Measurements from ENCODE around the gene ETFB.
A peak's percentile ranks its signal among the peaks of the same experiment; 100 is the strongest.

ETFB gene

DNA sequence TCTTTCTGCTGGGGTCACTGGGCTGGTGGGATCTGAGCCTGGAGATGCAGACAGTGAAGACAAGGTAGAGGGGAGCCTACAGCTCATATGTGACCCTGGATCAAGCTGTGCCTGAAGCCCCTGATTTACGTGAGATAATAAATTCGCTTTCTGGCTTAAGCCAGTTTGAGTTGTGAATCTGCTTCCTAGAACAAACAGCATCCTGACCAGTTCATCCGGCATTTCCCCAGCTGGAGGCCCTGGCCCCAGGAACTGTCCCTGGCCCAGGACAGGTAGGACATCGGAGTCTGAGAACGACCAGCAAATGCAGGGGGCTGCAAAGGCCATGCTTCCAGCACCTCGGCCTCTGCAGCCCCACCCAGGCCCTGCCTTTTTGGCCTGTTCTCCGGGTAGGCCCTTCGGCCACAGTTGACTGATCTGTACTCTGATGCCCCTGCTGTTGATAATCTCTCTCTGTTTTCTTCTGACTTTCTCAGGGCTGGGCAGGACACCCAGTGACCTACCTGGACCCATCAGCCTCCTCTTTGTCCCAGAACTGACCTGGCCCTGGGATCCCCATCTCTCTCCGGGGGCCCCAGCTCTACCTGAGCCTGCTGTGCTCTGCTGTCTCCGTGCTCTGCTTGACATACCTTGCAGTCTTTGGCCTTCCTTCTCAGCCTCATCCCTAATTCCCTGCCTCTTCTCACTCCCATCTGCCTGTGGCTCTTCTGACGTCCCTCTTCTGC is 14.8 kb downstream of the ETFB start:
- no peak for DNase-seq (ENCODE audit: low read depth)

GRCh38 chr19:51347209-51347928 is 18.8 kb downstream of the ETFB start:
- no peak for DNase-seq (ENCODE audit: low read depth)

DNA sequence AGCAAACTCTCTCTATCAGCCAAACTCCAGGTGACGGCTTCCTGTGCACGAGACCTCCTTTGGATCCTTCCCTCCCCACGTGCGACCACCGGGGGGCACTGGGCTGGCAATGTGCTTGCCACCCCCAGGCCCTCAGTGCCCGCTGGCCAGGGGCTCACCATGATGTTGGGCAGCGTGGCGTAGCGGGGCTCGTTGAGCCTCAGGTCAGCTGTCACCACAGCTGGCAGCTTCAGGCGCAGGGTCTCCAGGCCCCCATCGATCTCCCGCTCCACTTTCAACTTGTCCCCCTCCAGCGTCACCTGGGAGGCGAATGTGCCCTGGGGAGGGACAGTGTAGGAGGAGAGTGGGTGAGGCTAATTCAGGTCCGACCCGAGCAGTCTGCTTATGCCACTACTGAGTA is 19.4 kb downstream of the ETFB start:
- DNase-seq (ENCODE audit: low read depth): no peak

- no peak for DNase-seq (ENCODE audit: low read depth)
Measured at GRCh38 chr19:51345076-51345620, 21.0 kb downstream of the ETFB start.

DNA sequence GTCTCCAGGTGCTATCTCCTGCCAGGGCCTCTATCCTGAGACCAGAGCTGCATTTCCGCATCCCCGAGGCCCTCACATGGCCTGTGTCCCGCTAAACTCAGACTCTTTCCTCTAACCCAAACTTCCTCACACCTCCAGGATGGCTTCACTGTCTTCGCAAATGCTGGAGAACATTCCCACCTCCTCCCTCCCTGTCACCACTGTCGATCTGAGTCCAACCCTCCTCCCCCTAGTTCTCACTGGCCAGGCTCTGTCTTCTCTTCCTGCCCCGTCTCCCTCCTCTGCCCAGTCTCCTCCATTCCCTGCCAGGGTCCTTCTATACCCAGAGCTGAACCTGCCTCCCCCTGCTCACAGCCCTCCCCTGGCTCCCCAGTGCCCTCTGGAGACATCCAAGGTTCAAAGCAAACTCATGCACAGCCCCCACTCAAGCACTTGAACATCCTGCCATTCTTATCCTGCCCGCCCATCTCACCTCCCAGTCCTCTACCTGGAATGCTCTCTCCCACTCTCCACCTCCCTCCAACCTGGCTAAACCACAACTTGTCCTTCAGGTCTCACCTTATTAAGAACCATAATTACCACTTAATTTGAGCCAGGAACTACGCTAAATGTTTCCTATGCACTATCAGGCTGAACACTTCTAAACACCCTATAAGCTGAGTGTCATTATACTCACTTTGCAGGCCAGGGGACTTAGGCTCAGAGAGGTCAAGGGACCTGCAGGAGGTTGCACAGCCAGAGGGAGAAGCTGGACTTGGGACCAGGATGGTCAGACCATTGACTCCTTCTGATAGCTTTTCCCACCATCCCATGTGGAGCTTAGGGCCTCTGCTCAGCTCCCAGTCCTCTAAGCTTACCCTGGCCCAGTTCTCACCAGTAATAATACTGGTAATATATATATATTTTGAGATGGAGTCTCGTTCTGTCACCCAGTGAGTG is 23.3 kb downstream of the ETFB start:
- no peak for DNase-seq (ENCODE audit: low read depth)

- DNase-seq (ENCODE audit: low read depth): no peak
Measured at GRCh38 chr19:51341976-51342580, 24.1 kb downstream of the ETFB start, which contains the start of gene VSIG10L. TSS of gene VSIG10L (minus strand) at chr19:51342139. CDS start at chr19:51342124, 15 bp downstream.

GRCh38 chr19:51341066-51341465 is 25.1 kb downstream of the ETFB start:
- no peak for DNase-seq (ENCODE audit: low read depth)

GRCh38 chr19:51339687-51340656 is 26.2 kb downstream of the ETFB start:
- peak; percentile 91 for DNase-seq (ENCODE audit: low read depth)

DNA sequence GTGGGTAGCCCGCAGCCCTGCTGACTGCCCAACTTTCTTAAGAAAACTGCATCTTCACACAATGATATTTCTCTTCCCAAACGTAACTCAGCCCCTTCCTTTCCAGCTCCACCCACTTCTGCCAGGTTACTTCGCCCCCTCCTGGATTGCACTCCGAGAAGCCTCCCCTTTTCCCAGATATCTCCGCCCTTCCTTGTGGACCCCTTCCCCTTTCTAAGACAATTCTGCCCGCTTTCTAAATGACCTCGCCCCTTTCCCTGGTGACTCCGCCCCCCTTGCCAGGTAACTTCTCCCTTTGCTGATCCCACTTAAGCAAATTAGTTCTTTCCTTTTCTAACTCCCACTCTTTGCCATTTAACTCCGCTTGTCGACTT is 26.9 kb downstream of the ETFB start:
- peak; percentile 25 for DNase-seq (ENCODE audit: low read depth)

GRCh38 chr19:51338563-51339312 is 27.4 kb downstream of the ETFB start:
- peak; percentile 75 for DNase-seq (ENCODE audit: low read depth)

GRCh38 chr19:51337861-51338562 is 28.2 kb downstream of the ETFB start:
- DNase-seq (ENCODE audit: low read depth): no peak

GRCh38 chr19:51337141-51337860 is 28.9 kb downstream of the ETFB start:
- DNase-seq (ENCODE audit: low read depth): no peak

DNA sequence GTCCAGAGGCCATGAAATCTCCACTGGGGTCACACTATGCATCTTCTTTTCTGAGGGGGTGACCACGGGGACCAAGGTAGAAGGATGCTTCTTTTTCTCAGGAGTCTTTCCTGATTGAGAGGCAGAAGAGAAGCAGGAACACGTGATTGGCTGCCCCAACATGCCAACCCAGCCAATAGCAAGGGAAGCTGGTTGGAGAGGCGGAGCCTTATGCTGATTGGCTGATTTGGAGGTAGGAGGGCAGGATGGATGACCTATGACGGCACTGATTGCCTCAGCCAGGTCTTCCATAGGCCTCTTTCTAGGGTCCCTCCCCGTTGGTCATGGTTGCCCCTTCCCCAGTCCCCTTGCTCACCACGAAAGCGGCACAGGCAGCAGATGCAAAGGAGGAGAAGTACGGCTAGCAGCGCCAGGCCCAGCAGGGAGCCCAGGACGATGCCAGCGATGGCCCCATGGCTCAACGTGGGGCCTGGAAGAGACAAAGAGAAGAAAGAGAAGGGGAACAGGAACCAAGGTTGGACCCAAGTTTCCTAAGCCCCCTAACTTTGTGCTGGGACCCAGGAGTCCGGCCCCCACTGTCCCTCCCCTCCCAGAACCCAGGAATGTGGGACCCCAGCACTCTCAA is 32.2 kb downstream of the ETFB start:
- DNase-seq (ENCODE audit: low read depth): no peak

DNA sequence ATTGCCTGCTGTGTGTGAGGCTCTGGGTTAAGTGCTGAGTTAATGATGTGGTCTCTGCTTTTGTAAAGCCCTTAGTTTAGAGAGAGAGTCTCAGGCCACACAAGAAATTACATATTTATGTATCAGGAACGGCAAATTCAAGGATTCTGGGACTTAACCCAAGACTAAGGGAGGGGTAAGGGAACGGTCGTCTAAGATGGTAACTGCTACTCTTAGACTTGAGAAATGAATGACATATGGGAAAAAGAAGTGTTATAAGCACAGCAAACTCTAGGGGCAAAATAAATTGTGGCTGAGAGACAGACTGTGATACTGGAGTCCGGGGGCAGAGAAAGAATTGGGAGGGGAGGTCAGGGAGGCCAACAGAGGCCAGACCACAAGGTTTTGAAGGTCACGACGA is 34.5 kb downstream of the ETFB start:
- DNase-seq (ENCODE audit: low read depth): no peak

- DNase-seq (ENCODE audit: low read depth): no peak
Measured at GRCh38 chr19:51331193-51331592, 35.0 kb downstream of the ETFB start.

- DNase-seq (ENCODE audit: low read depth): no peak
Measured at GRCh38 chr19:51330366-51330765, 35.8 kb downstream of the ETFB start.

GRCh38 chr19:51329411-51329810 is 36.8 kb downstream of the ETFB start:
- no peak for DNase-seq (ENCODE audit: low read depth)
